B cell (primary cell): ENCODE measurements around the gene NPW. TPM values are rescaled to one million over a fixed set of nuclear protein-coding genes. Genes with fewer than 3 reads are reported as not detected.

ENCODE experiments used
- ATAC-seq: fragments of 200-7000 bp; cut with Tn5 transposase; one replicate; pipeline ENCODE4 v1.10.0; 2021; ENCODE audit warnings: low read depth, mild to moderate bottlenecking, moderate number of reproducible peaks, moderate library complexity
- CTCF ChIA-PET: fragments of 350-600 bp; sonication (Branson Sonifier 250); formaldehyde crosslinking; loops from one replicate; lab custom pipeline; 2021; ENCODE audit warnings: antibody characterized with exemption, inconsistent platforms; lab: Charles Lee
- POLR2A ChIA-PET: fragments of 350-600 bp; sonication (Branson Sonifier 250); formaldehyde crosslinking; loops from one replicate; lab custom pipeline; 2021; ENCODE audit warnings: antibody characterized with exemption; lab: Charles Lee
- DNase-seq: peaks from one replicate; pipeline ENCODE4 v3.0.0; 2013
- H2AFZ ChIP-seq: 2 replicates; pipeline ENCODE4 v1.6.1; 2012; ENCODE audit warnings: mild to moderate bottlenecking, low read depth, low read length; ENCODE audit not compliant: insufficient read depth, poor library complexity, severe bottlenecking
- H3K27ac ChIP-seq, 2 donors: 1 replicate in 1 of 2; 2 replicates in 1 of 2; pipeline ENCODE4 v1.5.1; 2012 to 2013; ENCODE audit warnings: low read length in 2 of 2, mild to moderate bottlenecking in 2 of 2, moderate library complexity in 1 of 2
- H3K27me3 ChIP-seq, 4 experiments: fragments of 200-600 bp in 1 of 4; sonication (generic) in 1 of 4; replicated peaks in 1 of 4; 1 replicate in 2 of 4; 2 replicates in 2 of 4; pipeline versions ENCODE4 v1.6.1 to v1.7.0; 2013 to 2016; ENCODE audit warnings: low read length in 3 of 4, mild to moderate bottlenecking in 2 of 4, mixed read lengths in 1 of 4, moderate library complexity in 1 of 4; ENCODE audit not compliant: insufficient read depth in 4 of 4, control insufficient read depth in 3 of 4; ENCODE audit errors: control extremely low read depth in 1 of 4
- H3K36me3 ChIP-seq, 2 experiments: replicated peaks in 1 of 2; 1 replicate in 1 of 2; 2 replicates in 1 of 2; pipeline versions ENCODE4 v1.6.1 to v1.7.1; 2013; ENCODE audit warnings: low read length in 1 of 2; ENCODE audit not compliant: insufficient read depth in 2 of 2, control insufficient read depth in 1 of 2; ENCODE audit errors: control extremely low read depth in 1 of 2, extremely low read depth in 1 of 2
- H3K4me1 ChIP-seq, 2 donors: fragments of 200-600 bp in 1 of 2; sonication (generic) in 1 of 2; 1 replicate in 1 of 2; 2 replicates in 1 of 2; pipeline versions ENCODE4 v1.5.1 to v1.6.1; 2013 to 2017; ENCODE audit warnings: low read length in 2 of 2; ENCODE audit not compliant: control insufficient read depth in 2 of 2, insufficient read depth in 2 of 2
- H3K4me2 ChIP-seq: replicated peaks from 2 replicates; pipeline ENCODE3; 2012; ENCODE audit warnings: mild to moderate bottlenecking, low read depth, low read length; ENCODE audit not compliant: poor library complexity, severe bottlenecking
- H3K4me3 ChIP-seq, 5 experiments: fragments of 200-600 bp in 1 of 5; sonication (generic) in 1 of 5; 1 replicate in 3 of 5; 2 replicates in 2 of 5; pipeline versions ENCODE4 v1.5.1 to v1.7.0; 2011 to 2016; ENCODE audit warnings: low read length in 4 of 5, mild to moderate bottlenecking in 4 of 5, low read depth in 2 of 5, control low read depth in 1 of 5, moderate library complexity in 1 of 5; ENCODE audit not compliant: insufficient read depth in 1 of 5; ENCODE audit errors: control extremely low read depth in 1 of 5, extremely low read depth in 1 of 5
- H3K79me2 ChIP-seq: fragments of 200-600 bp; sonication (generic); one replicate; pipeline ENCODE4 v1.6.0; 2016; ENCODE audit warnings: low read length; ENCODE audit not compliant: control insufficient read depth, insufficient read depth
- H3K9ac ChIP-seq: fragments of 200-600 bp; sonication (generic); 2 replicates; pipeline ENCODE4 v1.6.1; 2017; ENCODE audit warnings: mild to moderate bottlenecking, low read length, moderate library complexity
- H3K9me3 ChIP-seq, 3 donors: one replicate each; pipeline versions ENCODE4 v1.6.1 to v1.7.1; 2013; ENCODE audit warnings: low read length in 2 of 3; ENCODE audit not compliant: control insufficient read depth in 2 of 3, insufficient read depth in 1 of 3; ENCODE audit errors: control extremely low read depth in 1 of 3
- H4K20me1 ChIP-seq: 2 replicates; pipeline ENCODE4 v1.6.0; 2012; ENCODE audit warnings: mild to moderate bottlenecking, low read length; ENCODE audit not compliant: insufficient read depth, control insufficient read depth, poor library complexity, severe bottlenecking
- H3K27ac Mint-ChIP-seq: one replicate; pipeline ENCODE4 v1.8.0; 2021; ENCODE audit warnings: mixed read lengths
- H3K27me3 Mint-ChIP-seq: one replicate; pipeline ENCODE4 v1.8.0; 2021; ENCODE audit warnings: mixed read lengths
- H3K4me1 Mint-ChIP-seq: one replicate; pipeline ENCODE4 v1.8.0; 2021; ENCODE audit warnings: mixed read lengths
- H3K4me3 Mint-ChIP-seq: one replicate; pipeline ENCODE4 v1.8.0; 2021; ENCODE audit warnings: mixed read lengths
- H3K9me3 Mint-ChIP-seq: one replicate; pipeline ENCODE4 v1.8.0; 2022; ENCODE audit warnings: mixed read lengths; ENCODE audit not compliant: insufficient read depth
- EZH2 ChIP-seq: IDR thresholded peaks from 2 replicates; pipeline ENCODE4 v1.6.1; 2012; ENCODE audit warnings: borderline replicate concordance, low read depth, mild to moderate bottlenecking, moderate library complexity, low read length; ENCODE audit not compliant: insufficient read depth, poor library complexity, severe bottlenecking
- WGBS: methylation state at CpG from one replicate; pipeline ENCODE4 v1.1.5; 2013; ENCODE audit warnings: missing lambda C conversion rate; ENCODE audit not compliant: insufficient coverage; 5-methylcytosine and 5-hydroxymethylcytosine counted together
- intact Hi-C: fragments of 100-400 bp; cut with micrococcal nuclease; formaldehyde crosslinking; loops from one replicate; pipeline ENCODE4 v1.10.0; 2022
- polyA plus RNA-seq: library from polyadenylated mRNA; depleted of rRNA; stranded (reverse); fragments of >200 nt; gene quantifications from 2 replicates; pipeline ENCODE4 v1.2.3, GENCODE V29; 2012
- total RNA-seq, 2 donors: library from RNA; stranded (reverse); fragments of 120-200 nt in 1 of 2; gene quantifications; 1 replicate in 1 of 2; 2 replicates in 1 of 2; pipeline versions ENCODE4 v1.2.3 to v1.2.4, GENCODE V29; 2013 to 2022
- TF ChIP-seq, protein P1 (sequence below): fragments of 200-600 bp; IDR thresholded peaks from one replicate; pipeline ENCODE4 v1.8.0; 2022; ENCODE audit warnings: antibody characterized with exemption, mild to moderate bottlenecking

Gene NPW
- total and polyA plus RNA-seq, 2 donors (not counting 1 experiment from before 2014, with no cell fraction given) = 0.13 to 1.7 TPM

GRCh38 chr16:1999866-2000514, 19.6 kb upstream of the NPW start:
- Histone ChIP-seq H3K9me3 (no peaks in the 10 kb centered on the region), H3K4me2 (no peak overlapping the region), H4K20me1 (peaks cover 46% of the 10 kb centered on the region), H3K27me3 (no peaks in the 10 kb centered on the region), H3K36me3 (peaks cover 0 to 49% of the 10 kb centered on the region in 2 experiments), H3K27ac (no peak overlapping the region), H3K79me2 (peaks cover 28% of the 10 kb centered on the region), H3K4me1 (peaks cover 6 to 11% of the 10 kb centered on the region in 2 donors), H2AFZ (no peak overlapping the region), H3K4me3 (no peak overlapping the region), H3K9ac (no peak overlapping the region)
- TF ChIP-seq, protein P1, sequence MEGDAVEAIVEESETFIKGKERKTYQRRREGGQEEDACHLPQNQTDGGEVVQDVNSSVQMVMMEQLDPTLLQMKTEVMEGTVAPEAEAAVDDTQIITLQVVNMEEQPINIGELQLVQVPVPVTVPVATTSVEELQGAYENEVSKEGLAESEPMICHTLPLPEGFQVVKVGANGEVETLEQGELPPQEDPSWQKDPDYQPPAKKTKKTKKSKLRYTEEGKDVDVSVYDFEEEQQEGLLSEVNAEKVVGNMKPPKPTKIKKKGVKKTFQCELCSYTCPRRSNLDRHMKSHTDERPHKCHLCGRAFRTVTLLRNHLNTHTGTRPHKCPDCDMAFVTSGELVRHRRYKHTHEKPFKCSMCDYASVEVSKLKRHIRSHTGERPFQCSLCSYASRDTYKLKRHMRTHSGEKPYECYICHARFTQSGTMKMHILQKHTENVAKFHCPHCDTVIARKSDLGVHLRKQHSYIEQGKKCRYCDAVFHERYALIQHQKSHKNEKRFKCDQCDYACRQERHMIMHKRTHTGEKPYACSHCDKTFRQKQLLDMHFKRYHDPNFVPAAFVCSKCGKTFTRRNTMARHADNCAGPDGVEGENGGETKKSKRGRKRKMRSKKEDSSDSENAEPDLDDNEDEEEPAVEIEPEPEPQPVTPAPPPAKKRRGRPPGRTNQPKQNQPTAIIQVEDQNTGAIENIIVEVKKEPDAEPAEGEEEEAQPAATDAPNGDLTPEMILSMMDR = no peak
- no peak for TF ChIP-seq EZH2
- H3K9me3 Mint-ChIP-seq = no peaks in the 10 kb centered on the region
- no peak overlapping the region for H3K27ac Mint-ChIP-seq
- WGBS = 98% methylated on average over 24 of the region's 28 CpGs
- peaks cover 10% of the 10 kb centered on the region for H3K4me1 Mint-ChIP-seq
- intact Hi-C loops = loop anchor here (10.0 kb wide), 1 partner anchor 55 kb away; the partner anchor contains the start of gene MSRB1
- CTCF ChIA-PET = interaction anchor here (1.1 kb wide), 1 partner anchor 501 kb away, joined by 3 read pairs; no protein-coding TSS in a partner anchor
- POLR2A ChIA-PET = interaction anchor here (0.5 kb wide), 1 partner anchor 156 kb away, joined by 4 read pairs; no protein-coding TSS in a partner anchor
- no peak overlapping the region for H3K4me3 Mint-ChIP-seq
- no peak for DNase-seq
- H3K27me3 Mint-ChIP-seq = no peaks in the 10 kb centered on the region
- no peak for ATAC-seq

DNA sequence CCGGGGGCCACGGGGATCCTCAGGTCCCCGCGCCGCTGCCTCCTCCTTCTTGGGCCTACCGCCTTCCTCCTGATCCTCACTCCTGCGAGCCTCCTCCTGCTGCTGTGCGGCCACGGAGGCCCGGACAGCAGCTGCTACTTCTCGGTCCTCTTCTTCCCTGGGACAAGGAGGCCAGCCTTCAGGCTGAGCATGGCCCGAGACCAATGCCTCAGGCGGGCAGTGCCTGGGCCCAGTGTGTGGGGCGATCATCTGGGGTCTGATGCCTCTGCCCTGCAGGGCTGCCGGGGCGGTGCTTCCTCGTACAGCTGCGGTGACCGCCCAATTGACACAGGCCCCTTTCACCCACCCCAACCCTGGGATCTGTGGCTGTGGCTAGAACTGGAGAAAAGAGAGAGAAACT, 18.6 kb upstream of the NPW start:
- TF ChIP-seq, protein P1 = no peak
- no peak for TF ChIP-seq EZH2
- 98% methylated on average over 14 of the region's 19 CpGs for WGBS
- Histone ChIP-seq H3K9ac (no peak overlapping the region), H3K4me1 (peaks cover 12 to 19% of the 10 kb centered on the region in 2 donors), H3K79me2 (peaks cover 38% of the 10 kb centered on the region), H3K9me3 (no peaks in the 10 kb centered on the region), H3K36me3 (peaks cover 0 to 49% of the 10 kb centered on the region in 2 experiments), H3K27me3 (no peaks in the 10 kb centered on the region), H3K27ac (no peak overlapping the region), H3K4me3 (no peak overlapping the region), H2AFZ (no peak overlapping the region), H4K20me1 (peaks cover 56% of the 10 kb centered on the region), H3K4me2 (no peak overlapping the region)
- DNase-seq (no peak), ATAC-seq (no peak)
- intact Hi-C loops = no loop called here
- POLR2A ChIA-PET = no interaction called here
- H3K4me3 Mint-ChIP-seq = no peak overlapping the region
- peaks cover 16% of the 10 kb centered on the region for H3K4me1 Mint-ChIP-seq
- CTCF ChIA-PET = interaction anchor here (1.1 kb wide), 1 partner anchor 500 kb away, joined by 3 read pairs; no protein-coding TSS in a partner anchor
- no peaks in the 10 kb centered on the region for H3K9me3 Mint-ChIP-seq
- no peak overlapping the region for H3K27ac Mint-ChIP-seq
- H3K27me3 Mint-ChIP-seq = no peaks in the 10 kb centered on the region
